GM10248 (cell line): ENCODE data around the gene RALGPS1.

Experiments
- CTCF ChIA-PET: fragments of 300-600 bp; sonication (Branson Sonifier 250); formaldehyde crosslinking; extraction: SDS; loops from one replicate; lab custom pipeline; 2021; ENCODE audit warnings: antibody characterized with exemption; lab: Yijun Ruan, JAX
- POLR2A ChIA-PET: fragments of 350-650 bp; sonication (Branson Sonifier 250); formaldehyde crosslinking; extraction: SDS; loops from one replicate; lab custom pipeline; 2020; ENCODE audit warnings: antibody characterized with exemption; lab: Yijun Ruan, JAX
- DNase-seq: peaks from one replicate; pipeline ENCODE4 v3.0.0; 2012; ENCODE audit errors: extremely low spot score
- TF ChIP-seq, protein P1 (sequence below): IDR thresholded peaks from 2 replicates; pipeline ENCODE4 v1.5.1; 2012; ENCODE audit warnings: mild to moderate bottlenecking, low read depth; ENCODE audit errors: extremely low read depth, missing control alignments, control extremely low read depth

The RALGPS1 gene

DNA sequence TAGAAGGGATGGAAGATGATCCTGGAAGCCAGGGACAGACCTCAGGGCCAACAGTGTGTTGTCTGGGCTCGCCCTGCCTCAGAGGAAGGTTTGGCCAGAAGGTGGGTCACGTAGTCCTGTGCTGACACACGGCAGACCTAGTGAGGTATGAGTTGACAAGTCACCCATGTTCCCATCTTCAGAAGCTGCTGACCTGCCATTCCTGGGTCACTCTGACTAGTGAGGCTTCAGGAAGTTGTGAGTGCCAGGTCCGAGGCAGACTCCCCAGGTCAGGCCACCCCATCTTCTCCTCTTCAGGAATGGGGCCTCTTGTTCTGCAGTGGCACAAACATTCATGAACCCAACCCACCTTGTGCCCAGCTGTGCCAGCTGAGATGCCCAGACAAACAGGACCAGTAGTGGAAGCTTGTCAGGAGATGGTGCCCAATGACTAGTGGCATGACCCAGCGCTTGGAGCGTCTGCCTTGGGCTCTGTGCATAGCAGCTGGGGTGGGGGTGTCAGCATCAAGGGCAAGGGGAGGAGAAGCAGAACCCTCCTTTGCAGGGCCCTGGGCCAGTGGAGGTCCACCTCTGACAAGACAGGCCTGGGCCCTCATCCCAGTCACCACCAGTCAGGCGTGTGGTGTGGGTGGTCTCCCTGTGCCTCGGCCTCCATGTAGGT is 224.6 kb downstream of the RALGPS1 start:
- ChIA-PET CTCF (interaction anchor here (1.1 to 1.6 kb wide), 3 partner anchors 7 to 59 kb away, joined by 3 to 4 read pairs (median 4); no protein-coding TSS in a partner anchor), POLR2A (no interaction called here)
- DNase-seq = no peak
- TF ChIP-seq, protein P1, sequence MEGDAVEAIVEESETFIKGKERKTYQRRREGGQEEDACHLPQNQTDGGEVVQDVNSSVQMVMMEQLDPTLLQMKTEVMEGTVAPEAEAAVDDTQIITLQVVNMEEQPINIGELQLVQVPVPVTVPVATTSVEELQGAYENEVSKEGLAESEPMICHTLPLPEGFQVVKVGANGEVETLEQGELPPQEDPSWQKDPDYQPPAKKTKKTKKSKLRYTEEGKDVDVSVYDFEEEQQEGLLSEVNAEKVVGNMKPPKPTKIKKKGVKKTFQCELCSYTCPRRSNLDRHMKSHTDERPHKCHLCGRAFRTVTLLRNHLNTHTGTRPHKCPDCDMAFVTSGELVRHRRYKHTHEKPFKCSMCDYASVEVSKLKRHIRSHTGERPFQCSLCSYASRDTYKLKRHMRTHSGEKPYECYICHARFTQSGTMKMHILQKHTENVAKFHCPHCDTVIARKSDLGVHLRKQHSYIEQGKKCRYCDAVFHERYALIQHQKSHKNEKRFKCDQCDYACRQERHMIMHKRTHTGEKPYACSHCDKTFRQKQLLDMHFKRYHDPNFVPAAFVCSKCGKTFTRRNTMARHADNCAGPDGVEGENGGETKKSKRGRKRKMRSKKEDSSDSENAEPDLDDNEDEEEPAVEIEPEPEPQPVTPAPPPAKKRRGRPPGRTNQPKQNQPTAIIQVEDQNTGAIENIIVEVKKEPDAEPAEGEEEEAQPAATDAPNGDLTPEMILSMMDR = no peak

DNA sequence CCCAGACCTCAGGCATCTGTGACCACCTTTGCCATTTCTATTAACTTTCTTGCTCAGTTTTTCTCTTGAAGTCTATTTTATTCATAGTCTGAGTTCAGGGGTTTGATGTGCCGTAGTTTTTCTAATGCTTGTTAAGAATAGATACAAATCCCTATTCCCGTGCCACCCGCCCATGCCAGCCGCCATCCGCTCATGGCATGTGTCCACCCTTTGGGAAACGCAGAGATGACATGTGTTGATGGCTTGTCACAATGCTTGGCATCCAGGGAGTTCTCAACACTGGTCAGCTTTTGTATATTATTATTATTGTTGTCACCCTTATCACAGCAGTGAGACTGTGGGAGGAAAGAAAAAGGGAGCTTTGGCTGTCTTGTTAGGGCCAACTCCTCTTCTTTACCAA is 225.2 kb downstream of the RALGPS1 start:
- ChIA-PET POLR2A (no interaction called here), CTCF (interaction anchor here (0.6 to 1.6 kb wide), 2 partner anchors 38 to 59 kb away, joined by 3 to 6 read pairs; no protein-coding TSS in a partner anchor)
- TF ChIP-seq, protein P1 = no peak
- no peak for DNase-seq

DNA sequence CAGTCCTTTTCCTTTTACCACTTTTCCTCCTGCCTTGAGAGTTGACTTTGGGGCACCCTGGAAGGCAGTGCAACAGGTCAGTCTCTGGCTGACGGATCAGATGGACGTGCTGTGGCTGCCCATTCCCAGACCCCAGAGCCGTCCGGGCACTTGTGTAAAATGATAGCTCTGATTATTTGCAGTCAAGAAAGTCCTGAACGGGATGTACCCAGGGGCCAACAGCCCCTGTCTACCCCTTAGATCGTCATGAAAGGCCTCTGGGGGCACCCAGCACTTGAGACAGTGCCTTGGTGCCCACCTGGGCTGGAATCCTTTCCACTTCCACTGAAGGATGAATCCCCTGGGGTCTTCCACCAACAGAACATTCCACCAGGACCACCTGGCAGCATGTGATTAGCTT is 225.6 kb downstream of the RALGPS1 start:
- POLR2A ChIA-PET = no interaction called here
- TF ChIP-seq, protein P1 = no peak
- no peak for DNase-seq
- CTCF ChIA-PET = interaction anchor here (0.6 to 1.6 kb wide), 2 partner anchors 39 to 59 kb away, joined by 3 to 6 read pairs; no protein-coding TSS in a partner anchor

DNA sequence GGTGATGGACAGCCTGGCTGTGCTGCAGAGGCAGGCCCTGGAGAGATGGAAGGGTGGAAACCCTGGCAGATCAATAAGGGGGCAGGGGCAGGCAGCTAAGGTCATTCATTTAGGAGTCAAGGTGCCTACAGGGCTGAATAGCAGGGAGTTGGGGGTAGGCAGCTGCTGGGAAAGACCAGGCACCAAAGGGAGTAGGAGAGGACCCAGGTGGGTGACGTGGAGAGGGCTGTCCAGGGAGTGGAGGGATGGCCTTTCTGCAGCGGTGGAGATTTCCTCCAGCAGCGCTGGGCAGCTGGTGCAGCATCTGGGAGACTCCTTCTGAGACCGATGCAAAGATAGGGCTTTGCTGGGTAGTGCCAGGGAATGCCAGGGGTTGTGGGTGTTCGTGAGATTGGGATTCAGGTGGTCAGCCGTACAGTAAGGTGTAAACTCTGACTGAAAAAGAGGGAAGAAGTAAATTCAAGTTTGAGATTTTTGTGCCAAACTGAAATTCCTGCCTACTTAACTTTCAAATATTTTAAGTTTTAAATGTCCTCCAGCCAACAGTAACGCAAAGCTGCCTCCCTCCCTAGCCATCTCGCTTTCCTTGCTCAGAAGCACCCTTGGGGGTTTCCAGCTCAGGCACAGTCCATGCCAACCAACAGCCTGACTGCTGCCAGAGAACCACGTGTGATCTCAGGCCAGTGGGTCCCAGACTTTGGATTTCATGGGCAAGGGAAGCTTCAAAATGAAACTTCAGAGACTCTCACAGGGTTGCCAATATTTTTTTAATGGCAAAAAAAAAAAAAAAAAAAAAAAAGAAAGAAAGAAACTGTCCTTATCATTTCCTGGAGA is 226.5 kb downstream of the RALGPS1 start:
- CTCF ChIA-PET = interaction anchor here (1.6 kb wide), 1 partner anchor 58 kb away, joined by 6 read pairs; no protein-coding TSS in a partner anchor
- DNase-seq = no peak
- POLR2A ChIA-PET = no interaction called here
- TF ChIP-seq, protein P1 = no peak

DNA sequence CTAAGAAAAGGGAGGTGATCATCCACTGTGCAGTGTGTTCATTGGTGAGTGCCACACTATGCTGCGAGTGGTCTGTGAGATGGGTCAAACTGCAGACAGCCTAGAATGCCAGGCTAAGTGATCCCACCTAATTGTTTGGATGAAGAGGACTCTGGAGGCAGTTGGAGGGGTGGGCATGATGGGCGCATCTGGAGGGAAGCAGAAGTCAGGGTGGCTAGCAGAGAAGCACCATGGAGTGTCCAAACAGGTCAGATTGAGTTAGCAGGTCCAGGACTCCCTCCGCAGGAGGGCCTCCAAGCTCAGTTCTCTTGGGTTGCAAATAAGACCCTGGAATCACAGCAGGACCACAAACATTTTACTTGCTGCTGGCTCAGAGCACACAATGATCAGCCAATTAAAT is 227.7 kb downstream of the RALGPS1 start:
- ChIA-PET CTCF (no interaction called here), POLR2A (no interaction called here)
- TF ChIP-seq, protein P1 = no peak
- no peak for DNase-seq

DNA sequence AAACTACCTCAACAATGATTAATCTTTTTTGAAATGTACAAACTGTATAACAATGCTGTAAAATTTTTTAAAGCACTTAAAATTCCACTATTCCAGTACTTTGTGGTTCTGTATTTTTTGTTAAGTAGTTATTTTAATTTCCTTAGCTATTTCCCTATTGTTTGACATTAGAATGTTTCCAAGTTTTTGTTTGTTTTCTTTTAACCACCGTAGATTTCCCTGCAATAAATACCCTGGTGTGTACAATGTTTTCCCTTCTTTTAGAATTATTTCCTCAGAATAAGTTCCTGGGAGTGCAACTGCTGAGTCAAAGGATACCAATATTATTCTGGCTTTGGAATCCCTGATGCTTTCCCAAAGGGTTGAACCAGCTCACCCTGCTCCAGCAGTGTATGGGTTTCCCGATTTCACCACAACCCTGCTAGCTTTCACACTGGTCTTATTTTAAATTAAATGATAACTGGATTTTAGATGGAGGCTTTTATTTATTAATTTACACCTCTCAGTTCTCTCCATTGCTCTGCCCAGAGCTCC is 228.4 kb downstream of the RALGPS1 start:
- ChIA-PET CTCF (interaction anchor here (0.7 to 1.3 kb wide), 2 partner anchors 11 to 22 kb away, joined by 3 to 4 read pairs; no protein-coding TSS in a partner anchor), POLR2A (no interaction called here)
- TF ChIP-seq, protein P1 = no peak
- no peak for DNase-seq
